HEK293 (cell line): Measurements from ENCODE around the gene HDAC7.

ENCODE experiments used
- CTCF ChIA-PET: fragments of 350-600 bp; formaldehyde crosslinking; extraction: SDS; loops from one replicate; lab custom pipeline; 2021; ENCODE audit warnings: antibody characterized with exemption; lab: Yijun Ruan, JAX
- POLR2A ChIA-PET: fragments of 300-600 bp; formaldehyde crosslinking; extraction: SDS; loops from one replicate; lab custom pipeline; 2020; ENCODE audit warnings: antibody characterized with exemption, inconsistent platforms; lab: Yijun Ruan, JAX
- H3K27ac ChIP-seq: fragments of 200-500 bp; sonication (Bioruptor generic); 2 replicates; pipeline ENCODE4 v1.5.1; 2014; ENCODE audit warnings: low read depth, low read length, control low read depth, inconsistent platforms; ENCODE audit errors: extremely low read depth
- H3K36me3 ChIP-seq, 2 experiments: fragments of 200-500 bp in 1 of 2; sonication (Bioruptor generic) in 1 of 2; 1 replicate in 1 of 2; 2 replicates in 1 of 2; pipeline ENCODE4 v1.5.1; 2014 to 2017; ENCODE audit warnings: inconsistent platforms in 2 of 2, low read length in 2 of 2; ENCODE audit not compliant: control insufficient read depth in 2 of 2, insufficient read depth in 1 of 2
- H3K4me1 ChIP-seq: fragments of 200-500 bp; sonication (Bioruptor generic); 2 replicates; pipeline ENCODE4 v1.5.1; 2014; ENCODE audit warnings: mild to moderate bottlenecking, low read length, inconsistent platforms; ENCODE audit not compliant: control insufficient read depth, insufficient read depth
- H3K4me3 ChIP-seq: 2 replicates; pipeline ENCODE4 v1.5.1; 2011; ENCODE audit warnings: low read depth, mild to moderate bottlenecking, control low read depth, low read length, moderate library complexity
- H3K9me3 ChIP-seq: fragments of 200-500 bp; sonication (Bioruptor generic); 2 replicates; pipeline ENCODE4 v1.5.1; 2014; ENCODE audit warnings: low read depth, low read length, inconsistent platforms; ENCODE audit not compliant: control insufficient read depth, insufficient read depth
- EGR2 ChIP-seq: fragments of 450-650 bp; formaldehyde crosslinking; IDR thresholded peaks from 2 replicates; pipeline ENCODE4 v1.5.1; 2016; ENCODE audit warnings: low read depth, missing biosample characterization, missing genetic modification characterization
- GLI2 ChIP-seq: fragments of 450-650 bp; formaldehyde crosslinking; IDR thresholded peaks from 2 replicates; pipeline ENCODE4; 2017; ENCODE audit warnings: missing biosample characterization, missing genetic modification characterization, low read depth, borderline replicate concordance
- GLIS1 ChIP-seq: fragments of 450-650 bp; formaldehyde crosslinking; IDR thresholded peaks from 2 replicates; pipeline ENCODE4 v1.5.1; 2016; ENCODE audit warnings: missing biosample characterization, missing genetic modification characterization
- KLF16 ChIP-seq: fragments of 450-650 bp; formaldehyde crosslinking; IDR thresholded peaks from 2 replicates; pipeline ENCODE4 v1.5.1; 2017; ENCODE audit warnings: missing biosample characterization, missing genetic modification characterization
- KLF17 ChIP-seq: fragments of 450-650 bp; formaldehyde crosslinking; IDR thresholded peaks from 2 replicates; pipeline ENCODE4 v1.5.1; 2016; ENCODE audit warnings: missing biosample characterization, missing genetic modification characterization
- KLF9 ChIP-seq: fragments of 450-650 bp; formaldehyde crosslinking; IDR thresholded peaks from 2 replicates; pipeline ENCODE4 v1.5.1; 2016; ENCODE audit warnings: missing biosample characterization, missing genetic modification characterization, low read depth
- REST ChIP-seq: fragments of 450-650 bp; formaldehyde crosslinking; IDR thresholded peaks from 2 replicates; pipeline ENCODE4 v1.5.1; 2016; ENCODE audit warnings: missing biosample characterization, missing genetic modification characterization
- WT1 ChIP-seq: fragments of 450-650 bp; formaldehyde crosslinking; IDR thresholded peaks from 2 replicates; pipeline ENCODE4 v1.5.1; 2016; ENCODE audit warnings: missing biosample characterization, missing genetic modification characterization
- ZBTB48 ChIP-seq: fragments of 450-650 bp; formaldehyde crosslinking; IDR thresholded peaks from 2 replicates; pipeline ENCODE4 v1.5.1; 2016; ENCODE audit warnings: missing biosample characterization, missing genetic modification characterization
- ZFHX2 ChIP-seq: fragments of 450-650 bp; formaldehyde crosslinking; conservative IDR thresholded peaks from 2 replicates; pipeline ENCODE4 v1.5.1; 2016; ENCODE audit warnings: missing biosample characterization, missing genetic modification characterization
- ZFP69B ChIP-seq: fragments of 450-650 bp; formaldehyde crosslinking; IDR thresholded peaks from 2 replicates; pipeline ENCODE4 v1.5.1; 2016; ENCODE audit warnings: missing biosample characterization, missing genetic modification characterization
- ZIC2 ChIP-seq: fragments of 450-650 bp; formaldehyde crosslinking; IDR thresholded peaks from 2 replicates; pipeline ENCODE4 v1.5.1; 2016; ENCODE audit warnings: missing biosample characterization, missing genetic modification characterization
- ZNF184 ChIP-seq: fragments of 450-650 bp; IDR thresholded peaks from 2 replicates; pipeline ENCODE4 v1.5.1; 2018; ENCODE audit warnings: missing biosample characterization, mild to moderate bottlenecking, missing genetic modification characterization
- ZNF366 ChIP-seq: fragments of 450-650 bp; formaldehyde crosslinking; conservative IDR thresholded peaks from 2 replicates; pipeline ENCODE4 v1.5.1; 2016; ENCODE audit warnings: missing biosample characterization, missing genetic modification characterization
- ZNF555 ChIP-seq: fragments of 450-650 bp; formaldehyde crosslinking; conservative IDR thresholded peaks from 2 replicates; pipeline ENCODE4 v1.5.1; 2017; ENCODE audit warnings: missing biosample characterization, mild to moderate bottlenecking, missing genetic modification characterization, inconsistent platforms
- ZNF791 ChIP-seq: fragments of 450-650 bp; formaldehyde crosslinking; IDR thresholded peaks from 2 replicates; pipeline ENCODE4 v1.5.1; 2016; ENCODE audit warnings: missing biosample characterization, missing genetic modification characterization

HDAC7 gene

GRCh38 chr12:47766502-47767215 lies 53.0 kb downstream of the HDAC7 start:
- POLR2A ChIA-PET, result interaction anchor here (0.6 to 3.7 kb wide), 5 partner anchors 8 to 24 kb away, joined by 3 to 34 read pairs (median 4); partner anchors contain the start of gene RAPGEF3
- Histone ChIP-seq H3K4me1 (no peaks in the 10 kb centered on the region; the same call in 1 of the 2 replicates), H3K4me3 (no peak overlapping the region), H3K9me3 (no peaks in the 10 kb centered on the region), H3K36me3 (no peaks in the 10 kb centered on the region), H3K27ac (no peak overlapping the region)
- CTCF ChIA-PET, result interaction anchor here (0.6 to 19.6 kb wide), 19 partner anchors 11 to 1871 kb away, joined by 3 to 784 read pairs (median 6); partner anchors contain the start of genes ENDOU, RAPGEF3 and RPAP3
- TF ChIP-seq GLI2 (tag by site-specific recombination) (no peak), ZIC2 (tag by site-specific recombination) (peak; percentile 21; the same call in 1 of the 2 replicates), KLF16 (tag by site-specific recombination) (no peak), ZNF555 (tag by site-specific recombination) (no peak)

GRCh38 chr12:47763481-47764346 lies 56.0 kb downstream of the HDAC7 start:
- H3K4me1 ChIP-seq, result no peaks in the 10 kb centered on the region; the same call in 1 of the 2 replicates
- ChIA-PET CTCF (interaction anchor here (1.7 to 14.1 kb wide), 2 partner anchors 9 to 22 kb away, joined by 10 to 241 read pairs; partner anchors contain the start of gene SLC48A1), POLR2A (interaction anchor here (1.4 kb wide), 1 partner anchor 23 kb away, joined by 3 read pairs; no protein-coding TSS in a partner anchor)

GRCh38 chr12:47762850-47763465 lies 56.7 kb downstream of the HDAC7 start:
- Histone ChIP-seq H3K36me3 (no peaks in the 10 kb centered on the region), H3K9me3 (no peaks in the 10 kb centered on the region), H3K27ac (no peak overlapping the region), H3K4me1 (peaks cover 3% of the 10 kb centered on the region; the same call in 1 of the 2 replicates), H3K4me3 (no peak overlapping the region)
- TF ChIP-seq REST (tag by site-specific recombination) (no peak), ZNF366 (peak; percentile 34; the same call in 1 of the 2 replicates)
- CTCF ChIA-PET, result interaction anchor here (1.0 to 14.1 kb wide), 4 partner anchors 10 to 56 kb away, joined by 3 to 241 read pairs (median 10); partner anchors contain the start of gene SLC48A1
- POLR2A ChIA-PET, result interaction anchor here (1.4 kb wide), 1 partner anchor 22 kb away, joined by 3 read pairs; no protein-coding TSS in a partner anchor

More at GRCh38 chr12:47763481-47764346, 56.0 kb downstream of the HDAC7 start:
- H3K36me3 ChIP-seq, result no peaks in the 10 kb centered on the region
- no peaks in the 10 kb centered on the region for H3K9me3 ChIP-seq
- H3K27ac ChIP-seq, result no peak overlapping the region
- TF ChIP-seq WT1 (peak; percentile 51), KLF9 (no peak), KLF17 (tag by site-specific recombination) (peak; percentile 51), ZNF184 (tag by site-specific recombination) (no peak), EGR2 (peak; percentile 44; the same call in 1 of the 2 replicates), ZFHX2 (peak; percentile 52), GLIS1 (peak; percentile 75), ZFP69B (tag by site-specific recombination) (no peak), ZIC2 (tag by site-specific recombination) (peak; percentile 32), ZNF791 (no peak), ZBTB48 (tag by site-specific recombination) (no peak)
- H3K4me3 ChIP-seq, result no peak overlapping the region
